Astrocyte (in vitro differentiated cells and primary cell): Measurements from ENCODE around the gene IL31.

Experiments used
- CTCF ChIP-seq: IDR thresholded peaks from 2 replicates; pipeline ENCODE4 v1.5.1; 2011; ENCODE audit warnings: low read depth, mild to moderate bottlenecking, inconsistent platforms, low read length, moderate library complexity; ENCODE audit not compliant: insufficient read depth
- EZH2 ChIP-seq: IDR thresholded peaks from 2 replicates; pipeline ENCODE4 v1.6.1; 2012; ENCODE audit warnings: mild to moderate bottlenecking, low read length, inconsistent platforms; ENCODE audit not compliant: insufficient read depth

DNA sequence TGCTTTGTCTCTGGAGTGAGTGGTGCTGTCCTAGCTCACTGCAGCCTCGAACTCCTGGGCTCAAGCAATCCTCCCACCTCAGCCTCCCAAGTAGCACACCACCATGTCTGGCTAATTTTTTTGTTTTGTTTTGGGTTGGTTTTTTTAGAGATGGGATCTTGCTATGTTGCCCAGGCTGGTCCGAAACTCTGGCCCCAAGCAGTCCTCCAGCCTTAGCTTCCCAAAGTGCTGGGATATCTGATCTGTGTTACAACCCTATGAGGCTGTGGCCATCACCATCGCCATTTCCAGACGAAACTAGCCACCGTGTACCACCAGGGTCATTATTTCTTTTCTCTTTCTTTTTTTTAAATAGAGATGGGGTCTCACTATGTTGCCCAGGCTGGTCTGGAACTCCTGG, 2.6 kb downstream of the IL31 start:
- TF ChIP-seq CTCF (no peak), EZH2 (no peak)
